Progenitor cell of endocrine pancreas (in vitro differentiated cells): ENCODE data around the gene C3orf38. TPM values are rescaled to one million over a fixed set of nuclear protein-coding genes. Genes with fewer than 3 reads are reported as not detected.

Experiments used
- DNase-seq: peaks from one replicate; pipeline ENCODE4 v3.0.0; 2021; ENCODE audit warnings: low spot score; ENCODE audit not compliant: unreplicated experiment
- H3K27ac Mint-ChIP-seq: 2 replicates; pipeline ENCODE4 v1.8.0; 2021; ENCODE audit warnings: mild to moderate bottlenecking, moderate library complexity, mixed read lengths
- H3K27me3 Mint-ChIP-seq: 2 replicates; pipeline ENCODE4 v1.8.0; 2021; ENCODE audit warnings: mixed read lengths
- H3K36me3 Mint-ChIP-seq: 2 replicates; pipeline ENCODE4 v1.8.0; 2022; ENCODE audit warnings: mixed read lengths; ENCODE audit not compliant: insufficient read depth
- H3K4me1 Mint-ChIP-seq: 2 replicates; pipeline ENCODE4 v1.8.0; 2021; ENCODE audit warnings: low read depth, mixed read lengths
- H3K4me3 Mint-ChIP-seq: 2 replicates; pipeline ENCODE4 v1.8.0; 2021; ENCODE audit warnings: low read depth, mild to moderate bottlenecking, moderate library complexity, mixed read lengths
- H3K9me3 Mint-ChIP-seq: 2 replicates; pipeline ENCODE4 v1.8.0; 2021; ENCODE audit warnings: low read depth, mixed read lengths
- CTCF ChIP-seq: fragments of 200-600 bp; sonication (generic); IDR thresholded peaks from one replicate; pipeline ENCODE4 v1.5.0; 2021; ENCODE audit warnings: antibody characterized with exemption, mild to moderate bottlenecking; ENCODE audit not compliant: unreplicated experiment
- total RNA-seq: library from RNA; stranded (reverse); gene quantifications from 2 replicates; pipeline ENCODE4 v1.2.1, GENCODE V29; 2021

The C3orf38 gene
- total RNA-seq, 1 donor from 2014 or later = 35.4 TPM

DNA sequence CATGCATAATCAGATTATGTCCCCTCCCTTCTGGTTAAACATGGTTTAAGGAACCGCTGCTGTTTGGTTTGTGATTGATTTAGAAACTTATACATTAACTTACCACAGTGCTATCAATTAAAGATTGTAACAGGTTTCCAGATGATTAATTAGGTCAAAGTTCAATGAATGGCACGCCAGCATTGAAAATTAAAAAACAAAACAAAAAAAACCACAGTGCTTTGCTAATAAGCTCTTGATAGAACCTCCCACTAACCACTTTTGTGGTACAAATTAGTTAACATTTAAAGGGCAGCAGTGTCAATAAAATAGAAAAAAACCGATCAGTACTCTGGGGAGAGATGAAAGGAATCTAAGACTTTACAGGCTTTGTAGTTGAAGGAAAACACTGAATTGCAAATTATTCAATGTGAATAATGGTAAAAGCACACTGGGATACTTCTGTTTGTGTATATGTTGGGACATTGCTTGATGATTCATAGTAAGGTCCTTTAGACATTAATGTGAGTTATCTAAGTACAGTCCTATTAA is 7.6 kb upstream of the C3orf38 start:
- no peak for TF ChIP-seq CTCF
- Mint-ChIP-seq H3K27me3 (no peaks in the 10 kb centered on the region), H3K27ac (peak overlapping the region; percentile 84), H3K4me1 (peaks cover 16% of the 10 kb centered on the region), H3K4me3 (peak overlapping the region; percentile 49), H3K9me3 (no peaks in the 10 kb centered on the region), H3K36me3 (peaks cover 9% of the 10 kb centered on the region)
- no peak for DNase-seq

DNA sequence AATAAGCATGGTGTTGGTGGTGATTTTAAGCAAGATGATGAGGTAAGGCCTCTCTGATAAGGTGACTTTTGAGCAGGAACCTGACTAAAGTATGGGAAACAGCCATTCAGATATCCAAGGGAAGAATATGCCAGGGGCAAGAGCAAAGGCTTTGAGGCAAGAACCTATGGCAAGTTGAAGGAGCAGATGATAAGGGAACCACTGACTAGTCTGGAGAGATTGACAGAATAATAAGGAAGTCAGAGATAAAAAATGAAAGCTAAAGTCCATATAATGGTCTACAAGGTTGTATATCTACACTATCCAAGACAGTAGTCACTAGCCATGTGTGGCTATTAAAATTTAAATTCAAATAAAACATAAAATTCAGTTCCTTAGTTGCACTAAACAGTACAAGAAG is 2.5 kb upstream of the C3orf38 start:
- H3K4me1 Mint-ChIP-seq = peaks cover 30% of the 10 kb centered on the region
- H3K4me3 Mint-ChIP-seq = peak overlapping the region; percentile 44
- peaks cover 2% of the 10 kb centered on the region for H3K36me3 Mint-ChIP-seq
- no peaks in the 10 kb centered on the region for H3K9me3 Mint-ChIP-seq
- DNase-seq = no peak
- TF ChIP-seq CTCF = no peak
- no peak overlapping the region for H3K27ac Mint-ChIP-seq
- no peaks in the 10 kb centered on the region for H3K27me3 Mint-ChIP-seq

DNA sequence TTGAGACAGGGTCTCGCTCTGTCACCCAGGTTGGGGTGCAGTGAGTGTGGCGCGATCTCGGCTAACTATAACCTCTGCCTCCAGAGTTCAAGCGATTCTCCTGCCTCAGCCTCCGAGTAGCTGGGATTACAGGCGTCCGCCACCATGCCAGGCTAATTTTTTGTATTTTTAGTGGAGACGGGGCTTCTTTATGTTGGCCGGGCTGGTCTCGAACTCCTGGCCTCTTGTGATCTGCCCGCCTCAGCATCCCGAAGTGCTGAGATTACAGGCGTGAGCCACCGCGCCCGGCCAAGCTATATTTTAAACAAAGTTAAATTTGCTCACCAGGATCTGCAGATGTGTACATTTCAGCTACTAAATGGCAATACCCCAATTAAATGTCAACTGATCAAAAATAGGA is 1.1 kb upstream of the C3orf38 start:
- Mint-ChIP-seq H3K9me3 (no peaks in the 10 kb centered on the region), H3K27me3 (no peaks in the 10 kb centered on the region), H3K4me3 (peak overlapping the region; percentile 97), H3K4me1 (peaks cover 24% of the 10 kb centered on the region), H3K36me3 (peaks cover 4% of the 10 kb centered on the region), H3K27ac (peak overlapping the region; percentile 99)
- no peak for DNase-seq
- TF ChIP-seq CTCF = no peak

DNA sequence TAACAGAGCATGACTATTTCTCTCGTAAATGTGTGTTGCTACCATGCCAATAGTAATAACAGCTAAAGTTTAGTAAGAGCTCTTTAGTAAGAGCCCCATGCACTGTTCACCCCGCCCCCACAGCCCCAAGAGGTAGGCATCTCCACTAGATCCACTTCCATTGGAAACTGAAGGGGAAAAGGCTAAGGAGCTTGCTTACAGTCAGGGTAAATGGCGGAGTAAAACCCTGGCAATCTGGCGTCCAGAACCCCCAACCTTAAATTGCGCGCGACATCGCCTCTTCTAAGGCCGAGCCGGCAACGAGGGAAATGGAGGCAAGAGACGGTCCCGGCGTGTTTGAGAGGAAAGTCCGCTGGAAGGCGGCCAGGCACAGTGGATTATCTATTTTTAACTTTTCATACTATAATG is 654 bp upstream of the C3orf38 start:
- peaks cover 4% of the 10 kb centered on the region for H3K36me3 Mint-ChIP-seq
- H3K4me3 Mint-ChIP-seq = peak overlapping the region; percentile 97
- H3K27me3 Mint-ChIP-seq = no peaks in the 10 kb centered on the region
- peak overlapping the region; percentile 99 for H3K27ac Mint-ChIP-seq
- peaks cover 24% of the 10 kb centered on the region for H3K4me1 Mint-ChIP-seq
- H3K9me3 Mint-ChIP-seq = no peaks in the 10 kb centered on the region
- no peak for DNase-seq
- no peak for TF ChIP-seq CTCF

DNA sequence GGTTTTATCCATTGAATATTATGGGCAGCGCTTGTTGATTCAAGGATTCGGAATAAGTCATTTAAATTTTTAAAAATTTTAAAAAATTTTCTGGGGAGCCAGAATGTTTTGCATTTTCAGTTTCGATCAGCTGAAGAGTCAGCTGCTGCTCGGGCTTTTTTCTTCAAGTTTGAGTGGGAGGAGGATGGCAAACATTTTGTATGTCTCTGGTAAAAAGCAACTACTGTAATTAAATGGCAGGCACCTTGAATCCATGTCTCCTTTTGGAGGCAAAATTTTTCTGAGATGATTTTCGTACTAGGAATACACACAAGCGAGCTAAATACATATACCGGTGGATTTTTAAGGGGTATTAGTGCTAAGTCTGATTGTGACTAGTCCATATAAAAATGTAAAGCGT is 612 bp downstream of the C3orf38 start:
- peaks cover 8% of the 10 kb centered on the region for H3K36me3 Mint-ChIP-seq
- peak overlapping the region; percentile 99 for H3K27ac Mint-ChIP-seq
- no peak for DNase-seq
- H3K9me3 Mint-ChIP-seq = no peaks in the 10 kb centered on the region
- no peaks in the 10 kb centered on the region for H3K27me3 Mint-ChIP-seq
- no peak for TF ChIP-seq CTCF
- H3K4me3 Mint-ChIP-seq = peak overlapping the region; percentile 97
- H3K4me1 Mint-ChIP-seq = peaks cover 24% of the 10 kb centered on the region
